Transverse colon (tissue), 4 donors: ENCODE measurements around the gene ICE2. TPM values are rescaled to one million over a fixed set of nuclear protein-coding genes. Genes with fewer than 3 reads are reported as not detected.

Experiments used
- DNase-seq: peaks from one replicate; pipeline ENCODE4 v3.0.0-alpha.2; 2019
- H3K27ac ChIP-seq, 4 donors: fragments of 200-600 bp; sonication (generic); 2 replicates each; pipeline ENCODE4 v1.5.1; 2016 to 2018; ENCODE audit warnings: inconsistent platforms in 4 of 4
- H3K27me3 ChIP-seq: fragments of 200-600 bp; sonication (generic); 2 replicates; pipeline ENCODE4 v1.5.1; 2017; ENCODE audit warnings: inconsistent platforms
- H3K36me3 ChIP-seq, 4 donors: fragments of 200-600 bp; sonication (generic); 2 replicates each; pipeline ENCODE4 v1.5.1; 2017 to 2019; ENCODE audit warnings: inconsistent platforms in 4 of 4
- H3K4me1 ChIP-seq, 4 donors: fragments of 200-600 bp; sonication (generic); 2 replicates each; pipeline ENCODE4 v1.5.1; 2017 to 2020; ENCODE audit warnings: inconsistent platforms in 4 of 4
- H3K4me3 ChIP-seq, 4 donors: fragments of 200-600 bp; sonication (generic); 1 replicate in 1 of 4; 2 replicates in 3 of 4; pipeline versions ENCODE4 v1.5.1 to v1.6.1; 2017 to 2019; ENCODE audit warnings: inconsistent platforms in 4 of 4
- H3K9me3 ChIP-seq, 2 donors: fragments of 200-600 bp; sonication (generic); 2 replicates each; pipeline ENCODE4 v1.5.1; 2017 to 2019; ENCODE audit warnings: inconsistent platforms in 2 of 2
- EP300 ChIP-seq: sonication (generic); formaldehyde crosslinking; IDR thresholded peaks from one replicate; pipeline ENCODE4 v1.6.1; 2017; ENCODE audit warnings: antibody characterized with exemption, low read depth
- POLR2A ChIP-seq: fragments of 450-650 bp; IDR thresholded peaks from one replicate; pipeline ENCODE4 v1.6.1; 2016; ENCODE audit warnings: antibody characterized with exemption, mild to moderate bottlenecking, moderate library complexity
- POLR2AphosphoS5 ChIP-seq, 3 donors: sonication (generic); formaldehyde crosslinking; IDR thresholded peaks; one replicate each; pipeline ENCODE4 v1.6.1; 2016; ENCODE audit warnings: antibody characterized with exemption in 3 of 3
- WGBS, 2 donors: methylation state at CpG; one replicate each; pipeline ENCODE4 v1.1.5; 2018; ENCODE audit warnings: low coverage in 1 of 2; 5-methylcytosine and 5-hydroxymethylcytosine counted together
- in situ Hi-C, 4 donors: fragments of 200-750 bp; cut with MboI; loops; one replicate each; pipeline versions ENCODE4 v1.15.0 to v1.15.1; 2017; ENCODE audit warnings: low sequenced_read_pairs in 3 of 4, low pct_ligation_motif_present in 1 of 4, low pct_unique_long_range_greater_than_20kb in 1 of 4
- intact Hi-C: fragments of 100-400 bp; cut with DNase I; formaldehyde crosslinking; loops from one replicate; pipeline ENCODE4 v1.15.1; 2023; ENCODE audit warnings: low total_unique reads
- total RNA-seq, 4 donors: library from RNA; depleted of rRNA; stranded (reverse); fragments of >200 nt; gene quantifications; one replicate each; pipeline ENCODE4 v1.1.0, GENCODE V29; 2016
- TF ChIP-seq, protein P1 (sequence below), 5 experiments: fragments of 200-600 bp in 3 of 5; fragments of 450-650 bp in 2 of 5; sonication (generic) in 3 of 5; IDR thresholded peaks; 1 replicate in 2 of 5; 2 replicates in 3 of 5; pipeline ENCODE4 v1.5.1; 2016 to 2017; ENCODE audit warnings: antibody characterized with exemption in 5 of 5, inconsistent platforms in 3 of 5, mild to moderate bottlenecking in 2 of 5, moderate library complexity in 1 of 5

ICE2 gene
- total RNA-seq, 4 donors from 2014 or later = 14.6 to 83.4 (median 26.5) TPM

GRCh38 chr15:60419753-60420152 lies 59.2 kb downstream of the ICE2 start:
- WGBS, 2 donors = 81 to 93% methylated on average over 2 of the region's 2 CpGs
- Histone ChIP-seq H3K4me1 (peaks cover 0 to 18% (median 0%) of the 10 kb centered on the region in 4 donors), H3K9me3 (no peaks in the 10 kb centered on the region), H3K4me3 (no peak overlapping the region), H3K36me3 (no peaks in the 10 kb centered on the region), H3K27me3 (no peaks in the 10 kb centered on the region), H3K27ac (no peak overlapping the region)
- no peak for TF ChIP-seq EP300
- TF ChIP-seq POLR2AphosphoS5 (IDR thresholded peaks at IDR 0.05) = no peak
- no peak for TF ChIP-seq POLR2A
- no peak for DNase-seq
- intact Hi-C loops (no loop called here), in situ Hi-C loops (no loop called here)

DNA sequence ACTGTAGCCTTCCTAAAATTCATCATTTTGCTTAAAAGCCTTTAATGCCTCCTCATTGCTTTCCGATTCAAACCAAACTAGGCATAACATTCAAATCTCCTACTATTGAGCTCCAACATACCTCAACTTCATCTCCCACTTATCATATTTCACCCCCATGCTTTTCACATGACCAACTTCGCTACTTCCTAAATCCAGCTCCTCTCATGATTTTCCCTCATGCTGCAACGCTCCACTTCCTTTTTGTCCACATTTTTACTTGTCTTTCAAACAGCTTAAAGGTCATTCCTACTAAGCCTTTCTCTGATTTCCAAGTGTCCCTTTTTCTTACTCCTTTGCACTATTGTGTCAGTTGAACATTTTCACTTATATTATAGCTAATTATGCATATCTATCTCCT lies 60.8 kb downstream of the ICE2 start:
- Histone ChIP-seq H3K4me3 (no peak overlapping the region), H3K4me1 (peaks cover 0 to 11% (median 2%) of the 10 kb centered on the region in 4 donors), H3K36me3 (no peaks in the 10 kb centered on the region), H3K27me3 (no peaks in the 10 kb centered on the region), H3K27ac (no peak overlapping the region), H3K9me3 (no peaks in the 10 kb centered on the region)
- WGBS, 2 donors = 88 to 94% methylated on average over 3 of the region's 3 CpGs
- intact Hi-C loops = no loop called here
- TF ChIP-seq POLR2A = no peak
- TF ChIP-seq EP300 = no peak
- in situ Hi-C loops = no loop called here
- no peak for DNase-seq

- H3K9me3 ChIP-seq = no peaks in the 10 kb centered on the region
- no peaks in the 10 kb centered on the region for H3K36me3 ChIP-seq
- 100% methylated on average over 4 of the region's 4 CpGs for WGBS, 2 donors
- in situ Hi-C loops = no loop called here
- H3K4me3 ChIP-seq = no peak overlapping the region
- TF ChIP-seq, protein P1, sequence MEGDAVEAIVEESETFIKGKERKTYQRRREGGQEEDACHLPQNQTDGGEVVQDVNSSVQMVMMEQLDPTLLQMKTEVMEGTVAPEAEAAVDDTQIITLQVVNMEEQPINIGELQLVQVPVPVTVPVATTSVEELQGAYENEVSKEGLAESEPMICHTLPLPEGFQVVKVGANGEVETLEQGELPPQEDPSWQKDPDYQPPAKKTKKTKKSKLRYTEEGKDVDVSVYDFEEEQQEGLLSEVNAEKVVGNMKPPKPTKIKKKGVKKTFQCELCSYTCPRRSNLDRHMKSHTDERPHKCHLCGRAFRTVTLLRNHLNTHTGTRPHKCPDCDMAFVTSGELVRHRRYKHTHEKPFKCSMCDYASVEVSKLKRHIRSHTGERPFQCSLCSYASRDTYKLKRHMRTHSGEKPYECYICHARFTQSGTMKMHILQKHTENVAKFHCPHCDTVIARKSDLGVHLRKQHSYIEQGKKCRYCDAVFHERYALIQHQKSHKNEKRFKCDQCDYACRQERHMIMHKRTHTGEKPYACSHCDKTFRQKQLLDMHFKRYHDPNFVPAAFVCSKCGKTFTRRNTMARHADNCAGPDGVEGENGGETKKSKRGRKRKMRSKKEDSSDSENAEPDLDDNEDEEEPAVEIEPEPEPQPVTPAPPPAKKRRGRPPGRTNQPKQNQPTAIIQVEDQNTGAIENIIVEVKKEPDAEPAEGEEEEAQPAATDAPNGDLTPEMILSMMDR (IDR thresholded peaks at IDR 0.05) = no peak
- no peak for TF ChIP-seq EP300
- TF ChIP-seq POLR2AphosphoS5 (IDR thresholded peaks at IDR 0.05) = no peak
- no peak for TF ChIP-seq POLR2A
- H3K27me3 ChIP-seq = no peaks in the 10 kb centered on the region
- no peak for DNase-seq
- no peak overlapping the region for H3K27ac ChIP-seq
- peaks cover 0 to 11% (median 2%) of the 10 kb centered on the region in 4 donors for H3K4me1 ChIP-seq
- intact Hi-C loops = no loop called here
Measured at GRCh38 chr15:60417112-60417511, 61.8 kb downstream of the ICE2 start.

- 92 to 97% methylated on average over 2 to 3 of the region's 3 CpGs for WGBS, 2 donors
- DNase-seq = no peak
- H3K4me1 ChIP-seq = peaks cover 0 to 11% (median 2%) of the 10 kb centered on the region in 4 donors
- no peak overlapping the region for H3K4me3 ChIP-seq
- no peaks in the 10 kb centered on the region for H3K27me3 ChIP-seq
- no peak overlapping the region for H3K27ac ChIP-seq
- TF ChIP-seq EP300 (no peak), POLR2A (no peak), POLR2AphosphoS5 (IDR thresholded peaks at IDR 0.05) (no peak)
- TF ChIP-seq, protein P1 (IDR thresholded peaks at IDR 0.05) = no peak
- in situ Hi-C loops = no loop called here
- intact Hi-C loops = no loop called here
- H3K36me3 ChIP-seq = no peaks in the 10 kb centered on the region
- no peaks in the 10 kb centered on the region for H3K9me3 ChIP-seq
Measured at GRCh38 chr15:60416484-60416883, 62.5 kb downstream of the ICE2 start.

DNA sequence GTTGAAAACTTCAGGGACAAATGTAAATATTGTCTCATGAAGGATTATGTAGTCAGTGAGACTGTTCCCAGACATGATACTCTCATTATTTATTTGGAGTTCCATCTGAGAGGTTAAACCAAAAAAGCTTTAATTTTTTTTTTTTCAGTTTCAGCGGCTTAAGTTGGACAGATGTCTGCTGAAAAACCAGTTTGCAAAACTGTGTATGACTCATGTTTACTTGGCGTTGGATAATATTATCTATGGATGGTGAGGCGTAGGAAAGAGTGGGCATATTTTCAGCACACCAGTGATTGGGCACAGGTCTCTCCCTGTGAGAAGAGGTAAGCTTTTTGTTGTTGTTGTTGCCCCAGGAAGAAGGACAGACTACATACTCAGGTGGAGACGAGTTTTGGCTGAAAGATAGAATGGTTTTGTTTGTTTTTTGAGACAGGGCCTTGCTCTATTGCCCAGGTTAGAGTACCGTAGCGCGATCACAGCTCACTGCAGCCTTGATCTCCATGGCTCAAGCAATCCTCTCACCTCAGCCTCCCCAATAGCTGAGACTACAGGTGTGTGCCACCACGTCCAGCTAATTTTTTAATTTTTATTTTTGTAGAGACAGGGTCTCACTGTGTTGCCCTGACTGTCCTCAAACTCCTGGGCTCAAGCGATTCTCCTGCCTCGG lies 64.8 kb downstream of the ICE2 start:
- no peak for DNase-seq
- TF ChIP-seq, protein P1 (IDR thresholded peaks at IDR 0.05) = no peak
- TF ChIP-seq EP300 = no peak
- no peak for TF ChIP-seq POLR2A
- no peak for TF ChIP-seq POLR2AphosphoS5 (IDR thresholded peaks at IDR 0.05)
- Histone ChIP-seq H3K27me3 (no peaks in the 10 kb centered on the region), H3K36me3 (no peaks in the 10 kb centered on the region), H3K9me3 (no peaks in the 10 kb centered on the region), H3K27ac (no peak overlapping the region), H3K4me1 (peaks cover 0 to 3% (median under 1%) of the 10 kb centered on the region in 4 donors), H3K4me3 (no peak overlapping the region)
- in situ Hi-C loops = no loop called here
- intact Hi-C loops = no loop called here
- 59 to 67% methylated on average over 6 to 10 of the region's 10 CpGs for WGBS, 2 donors
